ENCODE results near the gene IFT57.

DNA sequence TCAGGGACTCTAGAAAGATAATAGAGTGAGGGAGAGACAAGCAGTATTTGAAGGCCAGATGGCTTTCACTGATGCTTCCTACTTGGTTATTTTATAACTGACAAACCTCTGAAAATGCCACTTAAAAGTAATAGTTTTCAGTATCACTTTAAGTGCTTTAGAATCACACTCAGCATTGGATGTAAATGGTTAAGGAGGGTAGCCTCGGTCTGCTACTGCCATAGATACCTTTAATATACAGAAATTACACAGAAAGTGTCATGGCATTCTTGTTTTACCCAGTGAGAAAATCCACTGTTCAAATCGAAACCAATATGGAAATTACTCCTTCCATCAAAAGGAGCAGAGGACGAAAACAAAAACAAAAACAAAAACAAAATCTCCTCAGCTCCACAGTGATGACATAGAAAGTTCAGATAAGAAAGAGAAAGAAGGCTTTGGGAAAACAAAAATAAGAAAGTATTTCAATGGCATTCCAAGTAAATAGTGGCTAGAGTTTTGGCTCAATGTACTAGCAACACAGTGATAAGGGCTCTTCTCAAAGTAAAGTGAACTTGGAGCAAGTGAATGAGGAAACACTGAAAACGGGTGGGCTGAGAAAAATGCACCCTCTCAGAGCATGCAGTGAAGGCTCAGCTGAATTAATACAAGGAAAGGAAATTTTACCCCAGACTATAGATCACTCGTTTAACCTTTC, 88.2 kb downstream of the IFT57 start:
- TF ChIP-seq, protein P1, sequence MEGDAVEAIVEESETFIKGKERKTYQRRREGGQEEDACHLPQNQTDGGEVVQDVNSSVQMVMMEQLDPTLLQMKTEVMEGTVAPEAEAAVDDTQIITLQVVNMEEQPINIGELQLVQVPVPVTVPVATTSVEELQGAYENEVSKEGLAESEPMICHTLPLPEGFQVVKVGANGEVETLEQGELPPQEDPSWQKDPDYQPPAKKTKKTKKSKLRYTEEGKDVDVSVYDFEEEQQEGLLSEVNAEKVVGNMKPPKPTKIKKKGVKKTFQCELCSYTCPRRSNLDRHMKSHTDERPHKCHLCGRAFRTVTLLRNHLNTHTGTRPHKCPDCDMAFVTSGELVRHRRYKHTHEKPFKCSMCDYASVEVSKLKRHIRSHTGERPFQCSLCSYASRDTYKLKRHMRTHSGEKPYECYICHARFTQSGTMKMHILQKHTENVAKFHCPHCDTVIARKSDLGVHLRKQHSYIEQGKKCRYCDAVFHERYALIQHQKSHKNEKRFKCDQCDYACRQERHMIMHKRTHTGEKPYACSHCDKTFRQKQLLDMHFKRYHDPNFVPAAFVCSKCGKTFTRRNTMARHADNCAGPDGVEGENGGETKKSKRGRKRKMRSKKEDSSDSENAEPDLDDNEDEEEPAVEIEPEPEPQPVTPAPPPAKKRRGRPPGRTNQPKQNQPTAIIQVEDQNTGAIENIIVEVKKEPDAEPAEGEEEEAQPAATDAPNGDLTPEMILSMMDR (IDR thresholded peaks at IDR 0.05): no peak
- TF ChIP-seq POLR2A (IDR thresholded peaks at IDR 0.05) (no peak), EP300 (IDR thresholded peaks at IDR 0.05; ENCODE audit: low read depth) (no peak)

Data from transverse colon (tissue), 3 donors.